Measurements from ENCODE around the gene PCYT2. TPM values are rescaled to one million over a fixed set of nuclear protein-coding genes. Genes with fewer than 3 reads are reported as not detected.

PCYT2 gene
- total and polyA plus RNA-seq, 2 donors (not counting 3 experiments of a cell fraction or from before 2014, with no cell fraction given) = 52.0 to 57.1 TPM

DNA sequence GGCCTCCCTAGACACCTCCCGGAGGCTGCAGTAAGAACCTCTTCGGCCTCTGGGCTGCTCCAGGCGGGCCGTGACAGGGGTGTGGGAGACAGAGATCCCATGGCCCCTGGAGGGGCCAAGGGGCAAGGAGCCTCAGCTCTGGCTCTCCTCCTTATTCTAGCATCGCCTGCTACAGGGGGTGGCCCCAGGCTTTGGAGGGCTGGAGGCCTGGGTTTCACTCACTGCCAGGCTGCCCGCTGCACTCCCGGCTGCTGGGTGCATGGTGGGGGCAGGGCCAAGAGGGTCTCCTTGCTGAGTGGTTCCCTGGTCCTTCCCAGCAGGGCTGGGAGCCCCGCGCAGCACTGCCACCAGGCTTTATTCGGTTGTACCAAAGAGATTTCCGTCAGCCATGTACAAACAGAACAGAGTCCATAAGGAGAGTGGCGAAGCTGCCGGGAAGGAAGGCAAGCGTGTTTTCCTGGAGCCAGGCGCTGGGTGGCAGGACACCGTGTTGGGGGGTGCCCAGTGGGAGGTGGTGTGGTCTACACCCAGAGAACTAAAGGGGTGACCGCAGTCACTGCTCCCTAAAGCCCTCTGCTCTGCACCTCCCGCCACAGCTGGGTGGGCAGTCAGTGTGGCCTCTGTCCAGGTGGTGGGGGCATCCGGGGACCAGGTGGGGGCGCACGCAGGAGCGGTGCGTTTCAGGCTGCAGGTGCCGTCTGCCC is 7.2 kb downstream of the PCYT2 start:
- POLR2A ChIA-PET = interaction anchor here (0.6 kb wide), 1 partner anchor 12 kb away, joined by 8 read pairs; no protein-coding TSS in a partner anchor
- dilution Hi-C loops (cut with MboI; ENCODE audit: extremely low pct_ligation_motif_present, low sequenced_read_pairs) (no loop called here), intact Hi-C loops (cut with micrococcal nuclease) (no loop called here)
- Histone ChIP-seq H3K9ac (replicated peaks; ENCODE audit: extremely low read depth, insufficient read depth, low read length) (no peak overlapping the region), H3K79me2 (ENCODE audit: control insufficient read depth, insufficient read depth, low read length) (no peaks in the 10 kb centered on the region), H3K9me3 (replicated peaks; ENCODE audit: control insufficient read depth, insufficient read depth, low read length) (no peaks in the 10 kb centered on the region), H3K4me3 (replicated peaks in 1 of 3; ENCODE audit: insufficient read depth in 1 of 3, low read depth in 1 of 3, low read length in 3 of 3) (no peak overlapping the region), H3K36me3 (ENCODE audit: control insufficient read depth in 2 of 2, extremely low read depth in 1 of 2, insufficient read depth in 2 of 2, low read length in 2 of 2) (peaks cover 2 to 5% of the 10 kb centered on the region in 2 experiments), H3K9me1 (replicated peaks; ENCODE audit: control insufficient read depth, extremely low read depth, insufficient read depth, low read length) (no peaks in the 10 kb centered on the region), H3K27me3 (ENCODE audit: control insufficient read depth in 2 of 2, insufficient read depth in 2 of 2, low read length in 2 of 2) (no peaks in the 10 kb centered on the region), H3K27ac (ENCODE audit: insufficient read depth, low read depth, low read length) (no peak overlapping the region), H4K20me1 (replicated peaks; ENCODE audit: control insufficient read depth, extremely low read depth, insufficient read depth, low read length) (no peaks in the 10 kb centered on the region), H3K4me1 (ENCODE audit: control insufficient read depth, extremely low read depth, insufficient read depth, low read length) (peaks cover 3% of the 10 kb centered on the region), H2AFZ (ENCODE audit: low read depth, low read length) (no peak overlapping the region), H3K4me2 (ENCODE audit: insufficient read depth, low read length) (no peak overlapping the region)
- no TSS peak for BruUV-seq (replicated peaks)
- FAIRE-seq (no peak), DNase-seq (ENCODE audit: low read depth, low spot score) (no peak)
- CTCF ChIA-PET = interaction anchor here (1.7 kb wide), 1 partner anchor 11 kb away, joined by 4 read pairs; no protein-coding TSS in a partner anchor
- no peak for TF ChIP-seq FOS (IDR thresholded peaks at IDR 0.05; ENCODE audit: borderline replicate concordance, insufficient read depth, low read length)
- TF ChIP-seq GATA2 (IDR thresholded peaks at IDR 0.05; ENCODE audit: insufficient read depth, insufficient read length, low read depth, low read length) = no peak
- TF ChIP-seq JUN (IDR thresholded peaks at IDR 0.05; ENCODE audit: borderline replicate concordance, insufficient read depth, insufficient read length, low read depth) = no peak
- TF ChIP-seq POLR2AphosphoS5 (IDR thresholded peaks at IDR 0.05; ENCODE audit: insufficient read depth, low read depth, low read length) = no peak
- TF ChIP-seq, protein P1, sequence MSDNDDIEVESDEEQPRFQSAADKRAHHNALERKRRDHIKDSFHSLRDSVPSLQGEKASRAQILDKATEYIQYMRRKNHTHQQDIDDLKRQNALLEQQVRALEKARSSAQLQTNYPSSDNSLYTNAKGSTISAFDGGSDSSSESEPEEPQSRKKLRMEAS (IDR thresholded peaks at IDR 0.05; ENCODE audit: insufficient read depth, insufficient read length) = no peak
- no peak for TF ChIP-seq EZH2 (IDR thresholded peaks at IDR 0.05; ENCODE audit: borderline replicate concordance, low read depth, low read length, severe bottlenecking)

DNA sequence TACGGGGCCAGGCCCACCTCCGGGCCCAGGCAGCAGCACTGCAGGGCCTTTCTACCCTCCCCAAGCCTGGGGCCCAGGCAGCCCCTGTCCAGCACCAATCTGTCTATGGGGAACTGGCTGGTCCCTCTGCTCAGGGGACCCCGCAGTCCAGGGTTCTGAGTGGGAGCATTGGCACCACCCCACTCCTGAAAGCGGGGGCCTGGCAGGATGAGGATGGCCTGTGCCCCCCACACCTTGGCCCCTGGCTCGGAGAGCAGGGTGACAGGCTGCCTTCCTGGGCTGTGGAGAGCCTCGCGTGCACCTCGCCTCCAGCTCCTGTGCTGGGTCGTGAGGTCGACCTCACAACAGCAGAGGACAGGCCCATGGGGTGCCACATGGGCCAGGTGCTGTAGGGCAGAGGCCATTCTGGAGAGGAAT is 7.8 kb downstream of the PCYT2 start:
- Histone ChIP-seq H3K27me3 (ENCODE audit: control insufficient read depth in 2 of 2, insufficient read depth in 2 of 2, low read length in 2 of 2) (no peaks in the 10 kb centered on the region), H3K36me3 (ENCODE audit: control insufficient read depth in 2 of 2, extremely low read depth in 1 of 2, insufficient read depth in 2 of 2, low read length in 2 of 2) (peaks cover 2 to 5% of the 10 kb centered on the region in 2 experiments), H3K9me3 (replicated peaks; ENCODE audit: control insufficient read depth, insufficient read depth, low read length) (no peaks in the 10 kb centered on the region), H3K4me2 (ENCODE audit: insufficient read depth, low read length) (no peak overlapping the region), H4K20me1 (replicated peaks; ENCODE audit: control insufficient read depth, extremely low read depth, insufficient read depth, low read length) (no peaks in the 10 kb centered on the region), H3K27ac (ENCODE audit: insufficient read depth, low read depth, low read length) (no peak overlapping the region), H2AFZ (ENCODE audit: low read depth, low read length) (no peak overlapping the region), H3K79me2 (ENCODE audit: control insufficient read depth, insufficient read depth, low read length) (no peaks in the 10 kb centered on the region), H3K9ac (replicated peaks; ENCODE audit: extremely low read depth, insufficient read depth, low read length) (no peak overlapping the region), H3K9me1 (replicated peaks; ENCODE audit: control insufficient read depth, extremely low read depth, insufficient read depth, low read length) (no peaks in the 10 kb centered on the region), H3K4me1 (ENCODE audit: control insufficient read depth, extremely low read depth, insufficient read depth, low read length) (peaks cover 3% of the 10 kb centered on the region), H3K4me3 (replicated peaks in 1 of 3; ENCODE audit: insufficient read depth in 1 of 3, low read depth in 1 of 3, low read length in 3 of 3) (no peak overlapping the region)
- no peak for DNase-seq (ENCODE audit: low read depth, low spot score)
- FAIRE-seq = no peak
- CTCF ChIA-PET = interaction anchor here (1.7 kb wide), 1 partner anchor 10 kb away, joined by 4 read pairs; no protein-coding TSS in a partner anchor
- TF ChIP-seq POLR2A (IDR thresholded peaks at IDR 0.05; ENCODE audit: low read depth, low read length) = no peak
- TF ChIP-seq, protein P1 (IDR thresholded peaks at IDR 0.05; ENCODE audit: insufficient read depth, insufficient read length) = no peak
- no peak for TF ChIP-seq EZH2 (IDR thresholded peaks at IDR 0.05; ENCODE audit: borderline replicate concordance, low read depth, low read length, severe bottlenecking)
- TF ChIP-seq FOS (IDR thresholded peaks at IDR 0.05; ENCODE audit: borderline replicate concordance, insufficient read depth, low read length) = no peak
- TF ChIP-seq GATA2 (IDR thresholded peaks at IDR 0.05; ENCODE audit: insufficient read depth, insufficient read length, low read depth, low read length) = no peak
- TF ChIP-seq, protein P2, sequence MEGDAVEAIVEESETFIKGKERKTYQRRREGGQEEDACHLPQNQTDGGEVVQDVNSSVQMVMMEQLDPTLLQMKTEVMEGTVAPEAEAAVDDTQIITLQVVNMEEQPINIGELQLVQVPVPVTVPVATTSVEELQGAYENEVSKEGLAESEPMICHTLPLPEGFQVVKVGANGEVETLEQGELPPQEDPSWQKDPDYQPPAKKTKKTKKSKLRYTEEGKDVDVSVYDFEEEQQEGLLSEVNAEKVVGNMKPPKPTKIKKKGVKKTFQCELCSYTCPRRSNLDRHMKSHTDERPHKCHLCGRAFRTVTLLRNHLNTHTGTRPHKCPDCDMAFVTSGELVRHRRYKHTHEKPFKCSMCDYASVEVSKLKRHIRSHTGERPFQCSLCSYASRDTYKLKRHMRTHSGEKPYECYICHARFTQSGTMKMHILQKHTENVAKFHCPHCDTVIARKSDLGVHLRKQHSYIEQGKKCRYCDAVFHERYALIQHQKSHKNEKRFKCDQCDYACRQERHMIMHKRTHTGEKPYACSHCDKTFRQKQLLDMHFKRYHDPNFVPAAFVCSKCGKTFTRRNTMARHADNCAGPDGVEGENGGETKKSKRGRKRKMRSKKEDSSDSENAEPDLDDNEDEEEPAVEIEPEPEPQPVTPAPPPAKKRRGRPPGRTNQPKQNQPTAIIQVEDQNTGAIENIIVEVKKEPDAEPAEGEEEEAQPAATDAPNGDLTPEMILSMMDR (IDR thresholded peaks at IDR 0.05; ENCODE audit: extremely low read depth in 1 of 2, insufficient read depth in 1 of 2, low read depth in 1 of 2, low read length in 2 of 2) = no peak
- no peak for TF ChIP-seq JUN (IDR thresholded peaks at IDR 0.05; ENCODE audit: borderline replicate concordance, insufficient read depth, insufficient read length, low read depth)
- no peak for TF ChIP-seq MYC (IDR thresholded peaks at IDR 0.05; ENCODE audit: low read depth, low read length)
- TF ChIP-seq POLR2AphosphoS5 (IDR thresholded peaks at IDR 0.05; ENCODE audit: insufficient read depth, low read depth, low read length) = no peak
- BruUV-seq (replicated peaks) = no TSS peak
- POLR2A ChIA-PET = no interaction called here
- intact Hi-C loops (cut with micrococcal nuclease) = no loop called here
- dilution Hi-C loops (cut with MboI; ENCODE audit: extremely low pct_ligation_motif_present, low sequenced_read_pairs) = no loop called here

All from endothelial cell of umbilical vein (primary cell).